Retinal pigment epithelial cell (primary cell): ENCODE results near the gene SLC22A5.

Source experiments
- DNase-seq: peaks from one replicate; pipeline ENCODE4 v3.0.0-alpha.2; 2010; ENCODE audit warnings: low read depth
- H3K4me3 ChIP-seq: 2 replicates; pipeline ENCODE4 v1.5.1; 2011; ENCODE audit warnings: mild to moderate bottlenecking, low read length, control low read depth, moderate library complexity
- CTCF ChIP-seq: conservative IDR thresholded peaks from 2 replicates; pipeline ENCODE4 v1.5.1; 2011; ENCODE audit warnings: low read depth, low read length, control low read depth, inconsistent platforms

The SLC22A5 gene

GRCh38 chr5:132428484-132429462 lies 59.3 kb downstream of the SLC22A5 start:
- no peak overlapping the region for H3K4me3 ChIP-seq
- DNase-seq, result no peak
- TF ChIP-seq CTCF, result no peak

GRCh38 chr5:132429463-132430440 lies 60.2 kb downstream of the SLC22A5 start:
- TF ChIP-seq CTCF, result no peak
- no peak overlapping the region for H3K4me3 ChIP-seq
- no peak for DNase-seq

- no peak for DNase-seq
- TF ChIP-seq CTCF, result no peak
- H3K4me3 ChIP-seq, result no peak overlapping the region
These were observed 61.2 kb downstream of the SLC22A5 start for GRCh38 chr5:132430746-132431145.

GRCh38 chr5:132431632-132432031 lies 62.1 kb downstream of the SLC22A5 start:
- TF ChIP-seq CTCF, result no peak
- H3K4me3 ChIP-seq, result no peak overlapping the region
- DNase-seq, result no peak

- no peak for TF ChIP-seq CTCF
- DNase-seq, result no peak
- H3K4me3 ChIP-seq, result no peak overlapping the region
These were observed 63.6 kb downstream of the SLC22A5 start for GRCh38 chr5:132433141-132433540.

- no peak for DNase-seq
- TF ChIP-seq CTCF, result no peak
- no peak overlapping the region for H3K4me3 ChIP-seq
These were observed 65.1 kb downstream of the SLC22A5 start for GRCh38 chr5:132434416-132435286.
